ENCODE data around the gene WWTR1. TPM values are rescaled to one million over a fixed set of nuclear protein-coding genes. Genes with fewer than 3 reads are reported as not detected.

The WWTR1 gene
- total RNA-seq, 6 experiments from 2014 or later: 10.6 to 19.7 (median 15.3) TPM

DNA sequence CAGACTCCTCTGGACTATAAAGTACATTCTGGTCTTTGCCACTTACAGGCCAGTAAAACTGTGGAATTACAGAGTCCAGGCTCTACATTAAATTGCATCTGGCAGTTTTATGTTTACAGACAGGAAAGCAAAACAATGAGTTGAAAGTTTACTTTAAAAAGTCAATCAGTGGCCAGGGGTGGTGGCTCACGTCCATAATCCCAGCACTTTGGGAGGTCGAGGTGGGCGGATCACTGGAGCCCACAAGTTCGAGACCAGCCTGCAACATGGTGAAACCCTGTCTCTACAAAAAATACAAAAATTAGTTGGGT lies 129.5 kb downstream of the WWTR1 start:
- DNase-seq (no peak), ATAC-seq (peak in 3 of 4 donors; percentile 31 to 55 (median 53))
- H3K4me3 ChIP-seq: no peak overlapping the region
- H3K36me3 ChIP-seq: no peaks in the 10 kb centered on the region
- H3K27ac ChIP-seq: peak overlapping the region in 2 of 3 donors; percentile 4 to 24
- H3K27me3 ChIP-seq: no peaks in the 10 kb centered on the region
- intact Hi-C loops (cut with DNase I): no loop called here
- 47% methylated on average over 4 of the region's 4 CpGs for WGBS (ENCODE audit: insufficient coverage, low coverage, low lambda C conversion rate, missing lambda C conversion rate)
- no peak for TF ChIP-seq CTCF (IDR thresholded peaks at IDR 0.05)
- TF ChIP-seq POLR2A (IDR thresholded peaks at IDR 0.05): no peak
- peaks cover 0 to 13% (median 4%) of the 10 kb centered on the region in 4 donors for H3K4me1 ChIP-seq
- no peaks in the 10 kb centered on the region for H3K9me3 ChIP-seq

- TF ChIP-seq CTCF (IDR thresholded peaks at IDR 0.05): peak in 3 of 4 donors; percentile 15 to 27 (median 21)
- no peak for TF ChIP-seq POLR2A (IDR thresholded peaks at IDR 0.05)
- Histone ChIP-seq H3K27me3 (no peaks in the 10 kb centered on the region), H3K4me3 (no peak overlapping the region), H3K27ac (peak overlapping the region in 2 of 3 donors; percentile 4 to 24), H3K36me3 (no peaks in the 10 kb centered on the region), H3K9me3 (no peaks in the 10 kb centered on the region), H3K4me1 (peaks cover 0 to 13% (median 4%) of the 10 kb centered on the region in 4 donors)
- intact Hi-C loops (cut with DNase I): no loop called here
- WGBS (ENCODE audit: insufficient coverage, low coverage, low lambda C conversion rate, missing lambda C conversion rate): 42% methylated on average over 5 of the region's 5 CpGs
- DNase-seq: no peak
- ATAC-seq: peak; percentile 62 to 75 (median 74)
Measured at GRCh38 chr3:149527531-149528339, 130.1 kb downstream of the WWTR1 start.

DNA sequence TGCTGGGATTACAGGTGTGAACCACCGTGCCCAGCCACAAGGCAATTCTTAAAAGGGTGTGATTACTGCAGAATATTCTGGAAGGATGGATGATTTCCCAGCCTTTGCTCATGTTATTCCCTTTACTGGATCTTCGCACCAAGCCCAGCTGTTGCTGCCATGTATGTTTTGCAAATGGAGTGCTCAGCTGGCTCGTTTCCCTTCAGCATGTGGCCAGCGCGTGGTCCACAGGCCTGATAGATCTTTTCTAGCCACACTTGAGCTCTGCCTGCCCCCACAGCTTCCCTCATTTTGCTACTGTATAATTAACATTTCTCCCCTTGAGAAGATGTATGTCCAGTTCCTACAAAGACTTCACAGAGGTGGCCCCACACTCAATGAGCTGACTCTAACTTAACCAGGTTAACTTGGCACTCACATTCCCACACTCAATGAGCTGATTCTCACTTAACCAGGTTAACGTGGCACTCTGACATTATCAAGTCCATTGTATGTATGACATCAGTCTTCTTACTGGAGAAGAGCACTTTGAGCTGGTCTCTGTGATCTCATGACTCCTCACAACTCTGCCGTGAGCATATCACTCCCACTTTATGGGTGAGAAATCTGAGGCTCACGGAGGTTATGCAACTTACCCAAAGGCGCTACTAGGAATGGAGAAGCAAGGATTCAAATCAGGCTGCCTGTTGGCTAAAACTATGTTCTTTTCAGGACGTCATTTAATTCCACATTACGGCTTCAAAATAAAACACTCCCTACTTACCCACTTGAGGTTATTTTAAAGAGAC lies 134.1 kb downstream of the WWTR1 start:
- Histone ChIP-seq H3K4me3 (no peak overlapping the region), H3K27ac (no peak overlapping the region), H3K9me3 (no peaks in the 10 kb centered on the region), H3K27me3 (no peaks in the 10 kb centered on the region), H3K36me3 (no peaks in the 10 kb centered on the region), H3K4me1 (peaks cover 0 to 13% (median 4%) of the 10 kb centered on the region in 4 donors)
- no peak for ATAC-seq
- TF ChIP-seq POLR2A (IDR thresholded peaks at IDR 0.05) (no peak), CTCF (IDR thresholded peaks at IDR 0.05) (no peak)
- intact Hi-C loops (cut with DNase I): no loop called here
- WGBS (ENCODE audit: insufficient coverage, low coverage, low lambda C conversion rate, missing lambda C conversion rate): 86% methylated on average over 6 of the region's 11 CpGs
- no peak for DNase-seq

- no peak for TF ChIP-seq POLR2A (IDR thresholded peaks at IDR 0.05)
- Histone ChIP-seq H3K4me3 (no peak overlapping the region), H3K4me1 (peaks cover 0 to 13% (median 0%) of the 10 kb centered on the region in 4 donors), H3K27me3 (no peaks in the 10 kb centered on the region), H3K27ac (no peak overlapping the region), H3K36me3 (no peaks in the 10 kb centered on the region), H3K9me3 (no peaks in the 10 kb centered on the region)
- WGBS (ENCODE audit: insufficient coverage, low coverage, low lambda C conversion rate, missing lambda C conversion rate): 83% methylated on average over 3 of the region's 3 CpGs
- ATAC-seq (no peak), DNase-seq (no peak)
- intact Hi-C loops (cut with DNase I): loop anchor here (10.0 kb wide), 1 partner anchor 195 kb away; no protein-coding TSS in a partner anchor
Measured at GRCh38 chr3:149519912-149520311, 137.9 kb downstream of the WWTR1 start.

DNA sequence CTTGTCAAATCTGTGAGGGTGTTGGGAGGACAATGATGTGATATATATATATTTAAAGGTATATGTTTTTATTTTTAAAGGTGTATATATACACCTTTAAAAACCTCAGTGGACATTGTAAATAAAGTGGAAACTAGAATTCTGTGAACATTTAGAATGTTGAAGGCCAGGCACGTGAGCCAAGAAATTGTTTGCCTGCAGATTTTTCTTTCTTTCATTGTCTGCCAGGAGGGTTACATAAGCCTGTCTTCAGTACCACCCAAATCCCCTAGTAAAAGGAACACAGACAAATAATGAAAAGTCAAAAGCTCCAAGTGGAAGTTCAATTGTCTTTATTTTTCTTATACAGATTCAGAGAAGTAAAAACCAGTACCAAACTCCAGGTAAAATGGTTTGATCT lies 140.9 kb downstream of the WWTR1 start:
- no peak for TF ChIP-seq CTCF (IDR thresholded peaks at IDR 0.05)
- no peak for TF ChIP-seq POLR2A (IDR thresholded peaks at IDR 0.05)
- ATAC-seq: peak in 2 of 4 donors; percentile 53 to 69
- no peak overlapping the region for H3K4me3 ChIP-seq
- H3K27ac ChIP-seq: no peak overlapping the region
- H3K4me1 ChIP-seq: peaks cover 0 to 16% (median 0%) of the 10 kb centered on the region in 4 donors
- intact Hi-C loops (cut with DNase I): loop anchor here (10.0 kb wide), 1 partner anchor 198 kb away; no protein-coding TSS in a partner anchor
- no peak for DNase-seq
- H3K9me3 ChIP-seq: no peaks in the 10 kb centered on the region
- WGBS (ENCODE audit: insufficient coverage, low coverage, low lambda C conversion rate, missing lambda C conversion rate): 8% methylated on average over 1 of the region's 1 CpG
- H3K36me3 ChIP-seq: no peaks in the 10 kb centered on the region
- H3K27me3 ChIP-seq: no peaks in the 10 kb centered on the region

Data from right lobe of liver (tissue), 6 donors.